Measurements from ENCODE around the gene ADCY7. TPM values are rescaled to one million over a fixed set of nuclear protein-coding genes. Genes with fewer than 3 reads are reported as not detected.
"Not testable (repeated sequence)": the region's sequence is repeated elsewhere in the genome, so short reads cannot be mapped to it uniquely, and the experiment has no call there.

Gene ADCY7
- total RNA-seq, 1 donor from 2014 or later: 16.7 TPM

DNA sequence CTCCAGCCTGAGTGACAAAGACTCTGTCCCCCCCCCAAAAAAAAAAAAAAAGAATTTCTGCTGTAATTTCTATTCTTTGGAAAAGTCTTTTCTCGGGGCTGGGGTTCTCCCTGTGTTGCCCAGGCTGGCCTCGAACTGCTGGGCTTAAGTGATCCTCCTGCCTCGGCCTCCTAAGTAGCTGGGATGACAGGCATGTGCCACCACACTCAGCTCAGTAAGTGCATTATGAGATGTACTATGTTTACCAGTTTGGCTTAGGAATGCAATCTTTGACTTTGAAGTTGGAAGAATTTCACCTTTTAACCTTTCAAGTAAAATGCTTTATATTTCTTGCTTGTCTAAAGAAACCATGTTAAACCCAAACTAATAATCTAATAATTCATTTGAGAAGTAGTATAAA is 28.0 kb upstream of the ADCY7 start:
- TF ChIP-seq, protein P1, sequence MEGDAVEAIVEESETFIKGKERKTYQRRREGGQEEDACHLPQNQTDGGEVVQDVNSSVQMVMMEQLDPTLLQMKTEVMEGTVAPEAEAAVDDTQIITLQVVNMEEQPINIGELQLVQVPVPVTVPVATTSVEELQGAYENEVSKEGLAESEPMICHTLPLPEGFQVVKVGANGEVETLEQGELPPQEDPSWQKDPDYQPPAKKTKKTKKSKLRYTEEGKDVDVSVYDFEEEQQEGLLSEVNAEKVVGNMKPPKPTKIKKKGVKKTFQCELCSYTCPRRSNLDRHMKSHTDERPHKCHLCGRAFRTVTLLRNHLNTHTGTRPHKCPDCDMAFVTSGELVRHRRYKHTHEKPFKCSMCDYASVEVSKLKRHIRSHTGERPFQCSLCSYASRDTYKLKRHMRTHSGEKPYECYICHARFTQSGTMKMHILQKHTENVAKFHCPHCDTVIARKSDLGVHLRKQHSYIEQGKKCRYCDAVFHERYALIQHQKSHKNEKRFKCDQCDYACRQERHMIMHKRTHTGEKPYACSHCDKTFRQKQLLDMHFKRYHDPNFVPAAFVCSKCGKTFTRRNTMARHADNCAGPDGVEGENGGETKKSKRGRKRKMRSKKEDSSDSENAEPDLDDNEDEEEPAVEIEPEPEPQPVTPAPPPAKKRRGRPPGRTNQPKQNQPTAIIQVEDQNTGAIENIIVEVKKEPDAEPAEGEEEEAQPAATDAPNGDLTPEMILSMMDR (IDR thresholded peaks at IDR 0.05; ENCODE audit: partially characterized antibody, unreplicated experiment): no peak
- Mint-ChIP-seq H3K4me3 (ENCODE audit: unreplicated experiment) (no peak overlapping the region), H3K27ac (ENCODE audit: unreplicated experiment) (no peak overlapping the region), H3K27me3 (ENCODE audit: unreplicated experiment) (no peaks in the 10 kb centered on the region), H3K36me3 (ENCODE audit: unreplicated experiment) (no peaks in the 10 kb centered on the region), H3K9me3 (ENCODE audit: unreplicated experiment) (peaks cover 2% of the 10 kb centered on the region), H3K4me1 (ENCODE audit: low read depth, unreplicated experiment) (peaks cover 2% of the 10 kb centered on the region)
- no peak for DNase-seq

DNA sequence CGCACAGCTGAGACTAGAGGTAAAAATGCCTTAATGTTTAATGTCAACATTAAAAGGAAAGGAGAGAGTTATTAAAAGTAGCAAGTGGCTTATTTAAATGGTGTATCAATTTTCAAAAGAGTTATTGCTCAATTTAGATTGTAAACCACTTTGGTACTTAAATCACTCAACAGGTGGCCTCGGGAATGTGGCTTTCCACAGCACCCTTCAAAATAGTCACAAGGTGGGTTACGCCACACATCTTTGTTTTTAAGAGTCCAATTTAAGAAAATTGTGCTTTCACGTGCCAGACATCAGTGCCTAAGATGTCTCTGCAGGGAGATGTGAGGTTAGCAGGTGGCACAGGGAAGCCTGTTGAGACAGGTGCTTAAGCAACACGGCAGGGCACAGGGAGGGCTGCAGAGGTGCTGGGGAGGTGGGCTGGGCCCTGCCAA is 27.5 kb upstream of the ADCY7 start:
- H3K27ac Mint-ChIP-seq (ENCODE audit: unreplicated experiment): no peak overlapping the region
- no peaks in the 10 kb centered on the region for H3K27me3 Mint-ChIP-seq (ENCODE audit: unreplicated experiment)

DNA sequence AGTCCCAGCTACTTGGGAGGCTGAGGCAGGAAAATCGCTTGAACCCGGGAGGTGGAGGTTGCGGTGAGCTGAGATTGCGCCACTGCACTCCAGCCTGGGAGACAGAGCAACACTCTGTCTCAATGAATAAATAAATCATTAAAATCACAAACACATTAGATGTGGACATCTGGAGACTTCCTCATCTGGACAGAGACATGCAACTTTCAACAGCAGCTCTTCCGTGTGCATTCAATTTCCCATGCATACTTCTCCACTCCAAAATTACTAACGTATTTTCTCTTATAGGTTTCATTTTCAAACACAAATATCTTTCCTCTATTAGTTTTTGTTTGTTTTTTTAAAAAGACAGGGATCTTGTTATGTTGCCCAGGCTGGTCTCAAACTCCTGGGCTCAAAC is 23.3 kb upstream of the ADCY7 start:
- not testable (repeated sequence) for H3K9me3 Mint-ChIP-seq (ENCODE audit: unreplicated experiment); H3K27me3 Mint-ChIP-seq (ENCODE audit: unreplicated experiment); DNase-seq; H3K4me3 Mint-ChIP-seq (ENCODE audit: unreplicated experiment); H3K36me3 Mint-ChIP-seq (ENCODE audit: unreplicated experiment); H3K4me1 Mint-ChIP-seq (ENCODE audit: low read depth, unreplicated experiment); H3K27ac Mint-ChIP-seq (ENCODE audit: unreplicated experiment)

More for the DNA sequence above, 27.5 kb upstream of the ADCY7 start:
- peaks cover 2% of the 10 kb centered on the region for H3K4me1 Mint-ChIP-seq (ENCODE audit: low read depth, unreplicated experiment)
- peaks cover 2% of the 10 kb centered on the region for H3K9me3 Mint-ChIP-seq (ENCODE audit: unreplicated experiment)
- no peaks in the 10 kb centered on the region for H3K36me3 Mint-ChIP-seq (ENCODE audit: unreplicated experiment)
- DNase-seq: no peak
- H3K4me3 Mint-ChIP-seq (ENCODE audit: unreplicated experiment): no peak overlapping the region
- TF ChIP-seq, protein P1 (IDR thresholded peaks at IDR 0.05; ENCODE audit: partially characterized antibody, unreplicated experiment): no peak

DNA sequence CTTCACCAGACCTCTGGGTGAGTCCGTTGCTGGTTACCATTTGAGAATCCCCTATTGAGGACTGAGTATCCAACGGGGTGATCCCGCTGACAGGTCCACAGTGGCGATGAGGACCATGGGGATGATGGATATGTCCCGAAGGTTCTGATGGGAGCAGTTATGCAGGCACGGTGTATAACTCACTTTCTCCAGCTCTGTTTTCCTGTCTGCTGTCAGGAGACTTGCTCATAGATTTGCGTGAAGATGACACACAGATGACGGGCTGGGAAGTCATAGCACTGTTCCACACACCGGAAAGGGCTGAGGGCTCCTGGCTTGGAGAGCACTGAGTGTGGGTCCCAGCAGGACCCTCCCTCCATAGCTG is 22.2 kb upstream of the ADCY7 start:
- Mint-ChIP-seq H3K4me1 (ENCODE audit: low read depth, unreplicated experiment) (peaks cover 8% of the 10 kb centered on the region), H3K4me3 (ENCODE audit: unreplicated experiment) (no peak overlapping the region), H3K36me3 (ENCODE audit: unreplicated experiment) (no peaks in the 10 kb centered on the region), H3K27ac (ENCODE audit: unreplicated experiment) (no peak overlapping the region), H3K27me3 (ENCODE audit: unreplicated experiment) (peaks cover 8% of the 10 kb centered on the region), H3K9me3 (ENCODE audit: unreplicated experiment) (peaks cover 4% of the 10 kb centered on the region)
- TF ChIP-seq, protein P1 (IDR thresholded peaks at IDR 0.05; ENCODE audit: partially characterized antibody, unreplicated experiment): no peak
- DNase-seq: no peak

DNA sequence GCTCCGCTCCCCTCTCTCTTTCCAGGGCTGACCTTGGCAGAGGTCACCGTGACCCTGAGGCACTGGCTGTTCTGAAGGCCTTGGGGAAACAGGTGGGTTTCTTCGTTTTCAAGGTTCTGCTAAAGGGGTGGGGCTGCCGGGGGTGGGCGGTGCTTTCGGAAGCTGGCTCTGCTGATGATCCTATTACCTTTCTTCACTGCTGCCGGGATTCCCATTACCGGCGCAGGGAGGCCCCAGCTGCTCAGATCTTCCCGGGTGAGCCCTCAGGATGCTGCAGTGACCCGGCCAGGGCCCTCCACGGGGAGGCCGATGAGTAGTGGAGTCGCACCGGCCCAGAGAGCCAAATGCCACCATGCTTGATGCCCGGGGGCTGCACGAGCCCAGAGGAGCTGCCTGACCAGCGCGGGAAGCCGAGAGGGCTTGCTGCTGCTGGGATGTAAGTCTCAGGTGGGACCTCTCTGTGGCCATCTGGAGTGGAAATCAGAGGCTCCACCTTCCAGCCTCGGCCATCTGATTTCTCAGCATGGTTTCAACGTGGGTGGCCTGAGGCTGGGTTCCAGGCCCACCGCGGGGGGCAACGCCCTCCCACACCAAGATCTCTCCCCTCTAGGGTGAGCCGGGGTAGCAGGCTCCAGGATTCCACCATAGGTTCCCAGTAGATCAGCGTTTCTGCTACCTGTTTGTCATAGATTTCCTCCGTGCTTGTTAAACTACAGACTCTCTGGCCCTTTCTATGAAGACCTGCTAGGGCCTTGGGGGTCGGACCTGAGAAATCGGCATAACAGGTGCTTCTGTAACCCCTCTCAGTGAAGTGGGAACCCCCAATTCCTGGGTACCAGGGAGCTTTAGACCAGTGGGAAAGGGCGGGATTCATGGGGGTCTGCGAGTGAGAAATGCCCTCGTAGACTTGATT is 21.6 kb upstream of the ADCY7 start:
- no peak for DNase-seq

More for the DNA sequence above, 21.6 kb upstream of the ADCY7 start:
- TF ChIP-seq, protein P1 (IDR thresholded peaks at IDR 0.05; ENCODE audit: partially characterized antibody, unreplicated experiment): no peak
- Mint-ChIP-seq H3K9me3 (ENCODE audit: unreplicated experiment) (peaks cover 4% of the 10 kb centered on the region), H3K4me3 (ENCODE audit: unreplicated experiment) (peak overlapping the region; percentile 38), H3K27ac (ENCODE audit: unreplicated experiment) (no peak overlapping the region), H3K27me3 (ENCODE audit: unreplicated experiment) (peaks cover 8% of the 10 kb centered on the region), H3K4me1 (ENCODE audit: low read depth, unreplicated experiment) (peaks cover 8% of the 10 kb centered on the region), H3K36me3 (ENCODE audit: unreplicated experiment) (no peaks in the 10 kb centered on the region)

Measured in glutamatergic neuron (in vitro differentiated cells).